NB4 (cell line): ENCODE measurements around the gene YPEL5.
A peak's percentile ranks its signal among the peaks of the same experiment; 100 is the strongest.

Experiments
- DNase-seq: peaks from one replicate; pipeline ENCODE4 v3.0.0; 2010; ENCODE audit warnings: low read depth
- H3K4me3 ChIP-seq: one replicate; pipeline ENCODE4 v1.5.1; 2011; ENCODE audit warnings: mild to moderate bottlenecking, low read depth, low read length, moderate library complexity
- MYC ChIP-seq: IDR thresholded peaks from 2 replicates; pipeline ENCODE4 v1.6.1; 2011; ENCODE audit warnings: low read depth, low read length
- POLR2A ChIP-seq: IDR thresholded peaks from 2 replicates; pipeline ENCODE4 v1.6.1; 2011; ENCODE audit warnings: mild to moderate bottlenecking; ENCODE audit not compliant: insufficient read length; ENCODE audit errors: extremely low read depth
- TF ChIP-seq, protein P1 (sequence below): IDR thresholded peaks from 2 replicates; pipeline ENCODE4 v1.6.1; 2011; ENCODE audit warnings: low read depth, low read length
- TF ChIP-seq, protein P2 (sequence below): IDR thresholded peaks from one replicate; pipeline ENCODE4 v1.5.1; 2012; ENCODE audit warnings: low read depth, low read length

Gene YPEL5

DNA sequence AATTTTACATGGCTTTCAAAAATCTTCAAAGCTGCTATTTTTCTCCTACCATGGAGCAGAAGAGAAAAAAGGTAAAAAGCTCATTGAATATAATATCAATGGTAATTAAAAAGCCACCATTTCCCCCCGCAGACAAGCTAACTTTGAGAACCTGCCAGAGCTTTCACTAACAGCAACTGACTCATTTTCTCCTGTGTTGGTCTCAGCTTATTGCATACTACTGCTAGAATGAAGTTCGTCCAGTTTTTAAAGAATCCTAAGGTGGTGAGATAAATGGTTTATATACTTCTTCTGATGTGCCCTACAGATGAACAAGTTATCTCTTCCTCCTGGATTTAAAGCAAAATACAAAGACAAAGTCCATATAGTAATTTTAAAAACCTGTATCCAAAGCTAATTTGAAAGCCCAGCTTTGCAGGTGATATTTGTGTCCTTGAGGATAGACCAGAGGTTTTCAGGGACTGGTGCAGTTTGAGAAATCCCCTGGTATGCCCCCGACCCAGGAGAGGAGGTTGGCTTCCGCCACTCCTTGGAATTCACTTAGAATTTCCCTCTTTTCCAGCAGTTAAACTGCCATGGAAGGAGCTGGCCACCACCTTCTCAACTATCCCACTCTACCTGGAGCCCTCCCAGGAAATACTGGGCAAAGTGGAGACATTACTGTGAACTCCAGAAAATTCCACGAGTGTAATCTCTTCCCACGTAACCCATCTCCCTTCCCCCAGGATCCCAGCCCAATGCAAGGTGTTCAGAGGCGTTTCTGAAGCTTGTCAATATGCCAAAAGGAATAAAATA is 17.5 kb downstream of the YPEL5 start:
- no peak for TF ChIP-seq POLR2A
- TF ChIP-seq, protein P1, sequence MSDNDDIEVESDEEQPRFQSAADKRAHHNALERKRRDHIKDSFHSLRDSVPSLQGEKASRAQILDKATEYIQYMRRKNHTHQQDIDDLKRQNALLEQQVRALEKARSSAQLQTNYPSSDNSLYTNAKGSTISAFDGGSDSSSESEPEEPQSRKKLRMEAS, result no peak
- no peak for TF ChIP-seq MYC
- TF ChIP-seq, protein P2, sequence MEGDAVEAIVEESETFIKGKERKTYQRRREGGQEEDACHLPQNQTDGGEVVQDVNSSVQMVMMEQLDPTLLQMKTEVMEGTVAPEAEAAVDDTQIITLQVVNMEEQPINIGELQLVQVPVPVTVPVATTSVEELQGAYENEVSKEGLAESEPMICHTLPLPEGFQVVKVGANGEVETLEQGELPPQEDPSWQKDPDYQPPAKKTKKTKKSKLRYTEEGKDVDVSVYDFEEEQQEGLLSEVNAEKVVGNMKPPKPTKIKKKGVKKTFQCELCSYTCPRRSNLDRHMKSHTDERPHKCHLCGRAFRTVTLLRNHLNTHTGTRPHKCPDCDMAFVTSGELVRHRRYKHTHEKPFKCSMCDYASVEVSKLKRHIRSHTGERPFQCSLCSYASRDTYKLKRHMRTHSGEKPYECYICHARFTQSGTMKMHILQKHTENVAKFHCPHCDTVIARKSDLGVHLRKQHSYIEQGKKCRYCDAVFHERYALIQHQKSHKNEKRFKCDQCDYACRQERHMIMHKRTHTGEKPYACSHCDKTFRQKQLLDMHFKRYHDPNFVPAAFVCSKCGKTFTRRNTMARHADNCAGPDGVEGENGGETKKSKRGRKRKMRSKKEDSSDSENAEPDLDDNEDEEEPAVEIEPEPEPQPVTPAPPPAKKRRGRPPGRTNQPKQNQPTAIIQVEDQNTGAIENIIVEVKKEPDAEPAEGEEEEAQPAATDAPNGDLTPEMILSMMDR, result no peak
- no peak overlapping the region for H3K4me3 ChIP-seq
- DNase-seq, result no peak

DNA sequence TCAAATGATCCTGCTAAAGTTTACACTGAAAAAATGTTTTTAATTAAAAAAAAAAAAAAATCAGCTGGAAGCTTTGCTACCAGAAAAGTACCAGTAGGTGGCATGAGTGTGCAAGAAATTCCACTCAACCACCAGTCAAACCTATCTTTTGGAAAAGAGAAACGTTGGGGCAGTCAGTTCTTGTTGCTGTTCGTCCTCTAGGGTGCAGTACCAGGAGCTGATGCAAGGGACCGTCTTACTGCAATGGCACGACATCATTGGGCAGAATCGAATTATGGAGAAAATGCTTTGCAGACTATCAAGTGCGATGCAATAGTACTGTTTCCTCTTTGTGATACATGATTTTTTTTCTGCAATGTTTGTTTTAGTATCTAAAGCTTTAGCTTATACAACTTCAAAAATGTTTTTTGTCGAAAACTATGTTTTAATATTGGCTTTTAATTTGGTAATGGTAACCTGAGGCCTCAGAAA is 18.3 kb downstream of the YPEL5 start:
- TF ChIP-seq, protein P2, result peak; percentile 91
- no peak for TF ChIP-seq POLR2A
- peak; percentile 93 for DNase-seq
- no peak overlapping the region for H3K4me3 ChIP-seq

DNA sequence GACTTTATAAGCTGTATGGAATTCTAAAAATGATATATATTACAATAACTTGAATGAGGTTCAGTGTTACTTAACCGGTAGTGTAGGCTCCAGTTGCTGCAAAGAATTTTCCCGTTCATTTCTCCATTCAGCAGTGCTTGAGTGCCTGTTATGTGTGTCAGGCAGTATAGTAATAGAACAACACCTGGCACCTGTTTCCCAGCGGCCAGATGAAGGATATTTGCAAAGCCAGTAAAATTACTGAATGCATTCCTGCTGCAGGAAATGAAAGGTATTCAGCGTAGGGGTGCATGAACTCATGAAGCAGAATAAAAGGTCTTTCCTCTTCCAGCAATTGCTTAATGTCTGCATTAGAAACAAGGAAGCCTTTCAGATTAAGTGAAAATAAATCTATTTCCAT is 18.8 kb downstream of the YPEL5 start:
- TF ChIP-seq, protein P1, result no peak
- TF ChIP-seq POLR2A (no peak), MYC (no peak)
- TF ChIP-seq, protein P2, result no peak
- no peak overlapping the region for H3K4me3 ChIP-seq
- no peak for DNase-seq

DNA sequence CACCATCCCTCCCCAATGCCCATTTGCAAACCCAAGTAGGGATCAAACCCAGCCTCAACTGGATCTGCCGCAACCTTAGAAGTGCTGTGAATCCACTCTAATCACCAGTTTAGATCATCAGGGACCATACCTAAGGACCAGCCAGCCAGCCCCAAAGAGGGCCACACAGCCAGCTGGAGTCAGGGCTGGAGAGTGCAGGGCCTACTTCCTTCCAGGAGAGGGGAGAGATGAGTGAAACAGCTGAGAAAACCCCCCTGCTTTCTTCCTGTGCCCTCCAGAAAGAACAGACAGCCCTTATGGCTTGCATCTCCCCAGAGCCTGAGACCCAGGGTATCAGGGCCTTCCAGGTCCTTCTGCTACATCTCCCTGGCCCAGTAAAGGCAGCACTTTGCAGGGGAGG is 25.8 kb downstream of the YPEL5 start:
- TF ChIP-seq, protein P2, result no peak
- TF ChIP-seq MYC (no peak), POLR2A (no peak)
- TF ChIP-seq, protein P1, result no peak
- DNase-seq, result no peak
- H3K4me3 ChIP-seq, result no peak overlapping the region

DNA sequence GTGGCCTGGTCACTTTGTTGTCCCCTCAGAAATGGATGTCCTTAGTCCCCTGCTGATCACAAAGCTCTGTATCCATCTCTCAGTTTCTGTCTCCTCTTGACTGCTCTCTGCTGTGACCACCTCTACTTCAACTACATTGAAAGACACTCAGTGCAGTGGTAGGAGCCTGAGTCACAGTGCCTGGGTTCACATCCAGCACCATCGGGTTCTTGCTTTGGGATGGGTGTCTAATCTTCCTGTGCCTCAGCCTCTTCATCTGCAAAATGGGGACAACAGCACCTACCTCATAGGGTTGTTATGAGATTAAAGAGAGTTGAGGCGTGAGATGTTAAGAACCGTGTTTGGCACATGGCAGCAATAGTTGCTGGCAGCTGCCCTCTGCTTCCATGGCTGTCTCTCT is 30.6 kb downstream of the YPEL5 start:
- H3K4me3 ChIP-seq, result no peak overlapping the region
- no peak for DNase-seq
- TF ChIP-seq POLR2A, result no peak

DNA sequence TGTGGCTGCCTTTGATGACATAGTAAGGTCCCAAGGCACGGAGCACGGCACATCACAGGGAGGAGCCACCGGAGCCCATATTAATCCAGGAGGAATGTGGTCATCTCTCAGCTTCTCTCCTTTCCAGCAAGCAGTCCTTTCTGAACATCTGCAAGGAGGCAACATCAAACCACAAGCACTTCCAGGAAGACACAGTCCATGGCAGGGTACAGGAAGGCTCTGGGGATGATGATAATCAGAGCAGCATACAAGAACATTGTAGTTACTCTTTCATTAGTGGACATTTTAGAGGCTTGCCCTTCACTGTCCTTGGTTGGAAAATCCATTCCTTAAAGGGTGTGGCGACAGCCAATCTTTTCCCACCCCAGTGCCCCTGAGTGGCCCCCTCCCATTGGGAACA is 31.1 kb downstream of the YPEL5 start:
- TF ChIP-seq, protein P2, result no peak
- TF ChIP-seq MYC (no peak), POLR2A (no peak)
- TF ChIP-seq, protein P1, result no peak

More for the DNA sequence above, 31.1 kb downstream of the YPEL5 start:
- no peak overlapping the region for H3K4me3 ChIP-seq
- no peak for DNase-seq
